ENCODE measurements around the gene THUMPD2.

Gene THUMPD2

DNA sequence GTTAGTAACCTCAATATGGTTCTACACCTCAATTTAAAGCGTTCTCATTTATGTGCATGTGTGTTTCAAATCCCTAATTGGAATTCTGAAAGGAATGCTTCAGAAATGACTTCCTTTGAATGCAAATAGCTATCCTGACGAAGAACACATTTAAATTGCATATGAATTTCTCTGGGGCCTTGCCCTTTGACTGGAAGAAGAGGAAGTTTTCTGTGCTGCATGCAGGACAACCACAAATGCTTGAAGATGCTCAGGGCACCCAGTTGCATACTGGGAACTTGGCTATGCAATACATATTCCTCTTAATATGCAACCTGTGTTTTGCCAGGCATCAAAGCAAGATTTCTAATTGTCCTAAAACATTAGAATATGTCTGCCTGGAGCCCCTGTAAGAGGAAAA lies 58.1 kb downstream of the THUMPD2 start:
- Histone ChIP-seq H3K27ac (ENCODE audit: low read depth, low read length) (no peak overlapping the region), H3K9me3 (ENCODE audit: control insufficient read depth, insufficient read depth, low read length) (no peaks in the 10 kb centered on the region), H3K27me3 (ENCODE audit: control insufficient read depth, low read length) (peaks cover 14% of the 10 kb centered on the region), H3F3A (ENCODE audit: control insufficient read depth, insufficient read depth) (no peaks in the 10 kb centered on the region), H3K4me1 (ENCODE audit: control insufficient read depth, low read length) (no peaks in the 10 kb centered on the region), H4K20me1 (ENCODE audit: control insufficient read depth, insufficient read depth, low read depth, low read length) (no peaks in the 10 kb centered on the region), H3K4me3 (ENCODE audit: low read length) (no peak overlapping the region), H3K9me2 (replicated peaks; ENCODE audit: control insufficient read depth, low read length) (no peaks in the 10 kb centered on the region), H3K4me2 (ENCODE audit: low read length) (no peak overlapping the region), H3K36me3 (ENCODE audit: control insufficient read depth, low read length) (no peaks in the 10 kb centered on the region), H3K79me2 (ENCODE audit: control insufficient read depth, low read length) (no peaks in the 10 kb centered on the region)
- TF ChIP-seq EZH2phosphoT487 (IDR thresholded peaks at IDR 0.05; ENCODE audit: borderline replicate concordance, low read length) = no peak
- TF ChIP-seq, protein P1, sequence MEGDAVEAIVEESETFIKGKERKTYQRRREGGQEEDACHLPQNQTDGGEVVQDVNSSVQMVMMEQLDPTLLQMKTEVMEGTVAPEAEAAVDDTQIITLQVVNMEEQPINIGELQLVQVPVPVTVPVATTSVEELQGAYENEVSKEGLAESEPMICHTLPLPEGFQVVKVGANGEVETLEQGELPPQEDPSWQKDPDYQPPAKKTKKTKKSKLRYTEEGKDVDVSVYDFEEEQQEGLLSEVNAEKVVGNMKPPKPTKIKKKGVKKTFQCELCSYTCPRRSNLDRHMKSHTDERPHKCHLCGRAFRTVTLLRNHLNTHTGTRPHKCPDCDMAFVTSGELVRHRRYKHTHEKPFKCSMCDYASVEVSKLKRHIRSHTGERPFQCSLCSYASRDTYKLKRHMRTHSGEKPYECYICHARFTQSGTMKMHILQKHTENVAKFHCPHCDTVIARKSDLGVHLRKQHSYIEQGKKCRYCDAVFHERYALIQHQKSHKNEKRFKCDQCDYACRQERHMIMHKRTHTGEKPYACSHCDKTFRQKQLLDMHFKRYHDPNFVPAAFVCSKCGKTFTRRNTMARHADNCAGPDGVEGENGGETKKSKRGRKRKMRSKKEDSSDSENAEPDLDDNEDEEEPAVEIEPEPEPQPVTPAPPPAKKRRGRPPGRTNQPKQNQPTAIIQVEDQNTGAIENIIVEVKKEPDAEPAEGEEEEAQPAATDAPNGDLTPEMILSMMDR (IDR thresholded peaks at IDR 0.05; ENCODE audit: low read depth, low read length, poor library complexity, severe bottlenecking) = no peak

DNA sequence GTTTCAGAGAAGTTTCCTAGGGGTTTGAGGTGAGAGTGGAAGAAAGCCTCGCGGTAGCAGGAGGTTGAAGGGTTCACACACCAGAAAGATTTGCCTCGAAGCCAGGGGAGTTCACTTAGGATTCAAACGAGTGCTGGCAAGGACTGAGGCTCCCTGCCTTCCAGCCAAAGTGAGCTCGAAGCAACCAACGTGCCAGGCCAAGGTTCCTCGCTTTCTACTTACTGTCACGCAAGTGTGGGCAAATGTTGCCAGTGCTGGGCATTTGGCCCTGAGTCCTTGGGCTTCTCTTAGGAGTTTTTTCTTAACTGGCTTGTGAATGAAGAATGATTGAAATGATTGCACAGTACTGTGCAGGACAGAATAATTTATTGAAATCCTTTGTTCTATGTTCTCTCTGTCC lies 59.7 kb downstream of the THUMPD2 start:
- H3K36me3 ChIP-seq (ENCODE audit: control insufficient read depth, low read length) = no peaks in the 10 kb centered on the region
- H3F3A ChIP-seq (ENCODE audit: control insufficient read depth, insufficient read depth) = no peaks in the 10 kb centered on the region
- H3K27ac ChIP-seq (ENCODE audit: low read depth, low read length) = no peak overlapping the region
- H3K9me3 ChIP-seq (ENCODE audit: control insufficient read depth, insufficient read depth, low read length) = no peaks in the 10 kb centered on the region
- H3K4me3 ChIP-seq (ENCODE audit: low read length) = no peak overlapping the region
- no peaks in the 10 kb centered on the region for H3K79me2 ChIP-seq (ENCODE audit: control insufficient read depth, low read length)
- no peaks in the 10 kb centered on the region for H3K9me2 ChIP-seq (replicated peaks; ENCODE audit: control insufficient read depth, low read length)
- no peak overlapping the region for H3K4me2 ChIP-seq (ENCODE audit: low read length)
- H3K4me1 ChIP-seq (ENCODE audit: control insufficient read depth, low read length) = no peaks in the 10 kb centered on the region
- H4K20me1 ChIP-seq (ENCODE audit: control insufficient read depth, insufficient read depth, low read depth, low read length) = no peaks in the 10 kb centered on the region
- H3K27me3 ChIP-seq (ENCODE audit: control insufficient read depth, low read length) = peaks cover 11% of the 10 kb centered on the region
- TF ChIP-seq EZH2phosphoT487 (IDR thresholded peaks at IDR 0.05; ENCODE audit: borderline replicate concordance, low read length) = no peak
- TF ChIP-seq, protein P1 (IDR thresholded peaks at IDR 0.05; ENCODE audit: low read depth, low read length, poor library complexity, severe bottlenecking) = no peak

DNA sequence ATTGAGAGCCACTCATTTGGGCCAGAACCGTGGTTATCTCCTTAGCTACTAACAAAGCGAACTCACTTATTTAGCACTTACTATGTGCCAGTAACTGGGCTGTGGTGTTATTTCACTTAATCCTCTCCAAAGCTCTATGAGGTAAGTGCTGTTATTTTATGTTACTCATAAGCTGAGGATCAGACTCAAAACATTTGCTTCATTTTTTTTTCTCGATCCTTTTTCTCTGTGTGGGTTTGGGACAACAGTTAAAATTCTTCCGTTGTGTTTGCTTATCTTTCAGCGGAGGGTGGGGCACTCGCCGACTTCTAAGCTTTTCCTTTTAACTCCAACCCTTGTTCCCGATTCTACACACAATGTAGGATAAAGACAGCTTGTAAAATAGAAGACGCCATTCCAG lies 60.6 kb downstream of the THUMPD2 start:
- Histone ChIP-seq H3F3A (ENCODE audit: control insufficient read depth, insufficient read depth) (no peaks in the 10 kb centered on the region), H3K4me1 (ENCODE audit: control insufficient read depth, low read length) (no peaks in the 10 kb centered on the region), H3K9me2 (replicated peaks; ENCODE audit: control insufficient read depth, low read length) (no peaks in the 10 kb centered on the region), H3K79me2 (ENCODE audit: control insufficient read depth, low read length) (no peaks in the 10 kb centered on the region), H3K36me3 (ENCODE audit: control insufficient read depth, low read length) (no peaks in the 10 kb centered on the region), H4K20me1 (ENCODE audit: control insufficient read depth, insufficient read depth, low read depth, low read length) (no peaks in the 10 kb centered on the region), H3K4me2 (ENCODE audit: low read length) (no peak overlapping the region), H3K27me3 (ENCODE audit: control insufficient read depth, low read length) (peaks cover 11% of the 10 kb centered on the region; the same call in 1 of the 2 replicates), H3K27ac (ENCODE audit: low read depth, low read length) (no peak overlapping the region), H3K4me3 (ENCODE audit: low read length) (no peak overlapping the region), H3K9me3 (ENCODE audit: control insufficient read depth, insufficient read depth, low read length) (no peaks in the 10 kb centered on the region)
- TF ChIP-seq EZH2phosphoT487 (IDR thresholded peaks at IDR 0.05; ENCODE audit: borderline replicate concordance, low read length) = no peak
- TF ChIP-seq, protein P1 (IDR thresholded peaks at IDR 0.05; ENCODE audit: low read depth, low read length, poor library complexity, severe bottlenecking) = no peak
